Myocyte (in vitro differentiated cells): ENCODE measurements around the gene HSP90B1. TPM values are rescaled to one million over a fixed set of nuclear protein-coding genes. Genes with fewer than 3 reads are reported as not detected.

Experiments
- DNase-seq: peaks from one replicate; pipeline ENCODE4 v3.0.0-alpha.2; 2012; ENCODE audit warnings: low read depth
- total RNA-seq: library from RNA; depleted of rRNA; stranded (reverse); fragments of >200 nt; gene quantifications from 2 replicates; pipeline ENCODE4 v1.2.3, GENCODE V29; 2014

HSP90B1 gene
- total RNA-seq, 1 donor from 2014 or later, result 940 TPM

DNA sequence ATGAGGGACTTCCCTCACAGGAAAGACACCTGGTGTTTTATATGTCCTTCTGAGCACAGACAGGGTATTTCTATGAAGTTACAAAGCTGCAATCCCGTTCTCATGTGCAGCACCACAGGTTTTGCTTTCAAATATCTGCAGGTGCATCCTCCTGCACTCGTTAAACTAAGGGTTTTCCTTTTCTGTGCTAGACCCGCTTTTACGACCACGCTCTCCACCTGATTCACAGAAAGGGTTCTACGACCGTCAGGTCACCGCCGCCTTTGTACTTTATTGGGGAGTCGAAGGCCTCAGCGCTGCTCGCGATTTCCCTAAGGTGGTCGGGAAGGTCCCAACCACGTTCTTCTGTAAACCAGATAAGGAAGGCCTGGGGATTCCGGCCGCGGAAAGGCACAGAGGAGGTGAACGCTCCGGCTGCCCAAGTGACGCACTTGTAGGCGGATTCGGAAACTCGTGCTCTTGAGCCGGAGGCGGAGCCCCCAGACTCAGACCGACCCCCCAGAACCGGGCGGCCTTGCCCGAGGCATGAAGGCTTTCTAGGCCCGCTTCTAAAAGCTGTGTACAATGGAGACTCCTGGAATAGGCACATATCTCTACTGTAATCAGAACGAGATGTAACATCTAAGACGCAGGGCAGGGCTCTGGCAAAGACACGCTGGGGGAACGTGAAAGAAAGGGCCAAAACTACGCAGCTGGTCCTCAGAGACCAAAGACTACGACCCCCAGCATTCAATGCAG is 995 bp upstream of the HSP90B1 start:
- peak; percentile 93 for DNase-seq

GRCh38 chr12:103929784-103930033 is 501 bp upstream of the HSP90B1 start:
- no peak for DNase-seq

DNA sequence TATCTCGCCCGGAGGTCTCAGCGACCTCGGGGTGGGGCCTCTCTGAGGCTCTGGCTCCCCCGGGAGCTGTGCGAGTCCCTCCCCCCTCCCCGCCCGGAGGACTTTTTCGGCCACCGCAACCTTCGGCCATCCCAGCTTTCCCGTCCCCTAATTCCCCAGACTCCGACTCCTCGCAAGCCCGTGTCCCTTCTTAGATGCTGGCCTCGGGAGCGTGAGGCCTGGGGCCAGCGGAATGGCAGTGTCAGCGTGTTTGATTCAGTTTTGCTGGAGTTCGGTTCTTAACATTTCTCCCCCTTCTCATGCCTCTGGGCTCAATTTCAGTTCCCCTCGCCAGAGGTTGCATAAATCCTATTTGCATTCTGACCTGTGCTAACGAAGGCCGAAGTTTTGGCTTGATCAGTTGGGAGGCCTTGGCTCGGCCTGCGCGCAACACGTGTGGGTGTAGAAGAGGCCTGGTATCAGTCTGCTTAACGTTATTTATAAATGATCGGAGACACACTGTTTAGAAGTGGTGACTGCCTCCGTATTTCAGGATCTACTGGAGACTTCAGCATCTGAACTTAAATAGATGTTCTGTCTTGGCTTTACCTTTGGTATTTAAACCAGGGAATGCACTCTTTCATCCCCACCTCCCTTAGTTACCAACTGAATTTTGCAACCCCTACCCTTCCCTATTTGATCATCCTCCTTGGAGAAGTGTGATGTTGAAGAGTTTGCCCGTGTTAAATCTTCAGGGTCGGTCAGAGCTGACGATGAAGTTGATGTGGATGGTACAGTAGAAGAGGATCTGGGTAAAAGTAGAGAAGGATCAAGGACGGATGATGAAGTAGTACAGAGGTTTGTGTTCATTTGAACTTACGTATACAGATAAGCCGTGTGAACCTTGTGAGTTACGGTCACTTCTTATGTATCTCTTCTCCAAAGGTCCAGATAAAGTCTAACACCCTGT is 851 bp downstream of the HSP90B1 start:
- peak; percentile 33 for DNase-seq

- DNase-seq, result peak; percentile 11
These were observed 3.0 kb downstream of the HSP90B1 start for GRCh38 chr12:103933237-103933636.

DNA sequence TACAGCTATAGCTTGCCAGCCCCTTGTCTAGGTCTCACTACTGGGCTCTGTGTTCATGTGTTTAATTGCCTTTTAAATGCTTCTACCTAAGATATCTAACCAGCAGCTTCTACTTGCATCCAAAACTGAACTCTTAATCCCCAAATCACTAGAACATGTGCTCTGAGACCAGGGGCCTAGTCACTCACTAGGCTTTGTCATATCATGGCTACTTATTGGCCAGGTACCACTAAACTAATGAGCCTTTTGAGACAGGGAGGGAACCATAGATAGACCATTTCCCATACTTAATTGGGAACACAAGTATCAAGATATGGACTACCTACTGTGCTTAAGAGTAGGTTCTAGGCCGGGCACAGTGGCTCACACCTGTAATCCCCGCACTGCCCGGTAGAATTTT is 6.5 kb downstream of the HSP90B1 start:
- DNase-seq, result no peak

- no peak for DNase-seq
These were observed 14.8 kb downstream of the HSP90B1 start for GRCh38 chr12:103944964-103945363.

DNA sequence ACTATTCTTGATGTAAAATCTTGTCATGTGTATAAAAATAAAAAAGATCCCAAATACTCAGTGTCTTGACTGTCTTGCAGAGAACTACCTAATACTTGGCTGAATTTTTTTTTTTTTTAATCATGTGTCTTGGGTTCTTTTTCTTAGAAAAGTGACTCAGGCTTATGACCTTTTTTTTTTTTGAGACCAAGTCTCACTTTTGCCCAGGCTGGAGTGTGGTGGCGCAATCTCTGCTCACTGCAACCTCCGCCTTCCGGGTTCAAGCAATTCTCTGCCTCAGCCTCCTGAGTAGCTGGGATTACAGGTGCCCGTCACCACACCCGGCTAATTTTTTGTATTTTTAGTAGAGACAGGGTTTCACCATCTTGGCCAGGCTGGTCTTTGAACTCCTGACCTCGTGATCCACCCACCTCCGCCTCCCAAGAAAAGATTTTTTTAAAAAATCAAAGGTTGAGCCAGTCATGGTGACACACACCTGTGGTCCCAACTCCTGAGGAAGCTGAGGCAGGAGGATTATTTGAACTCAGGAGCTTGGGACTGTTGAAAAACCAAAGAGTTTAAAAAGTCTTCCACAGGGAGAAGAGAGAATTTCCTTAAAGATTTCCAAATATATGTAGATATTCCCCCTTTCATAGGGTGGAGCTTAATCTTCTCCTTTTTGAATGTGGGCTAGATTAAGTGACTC is 17.8 kb downstream of the HSP90B1 start:
- DNase-seq, result no peak

GRCh38 chr12:103948746-103949406 is 18.7 kb downstream of the HSP90B1 start:
- no peak for DNase-seq

DNA sequence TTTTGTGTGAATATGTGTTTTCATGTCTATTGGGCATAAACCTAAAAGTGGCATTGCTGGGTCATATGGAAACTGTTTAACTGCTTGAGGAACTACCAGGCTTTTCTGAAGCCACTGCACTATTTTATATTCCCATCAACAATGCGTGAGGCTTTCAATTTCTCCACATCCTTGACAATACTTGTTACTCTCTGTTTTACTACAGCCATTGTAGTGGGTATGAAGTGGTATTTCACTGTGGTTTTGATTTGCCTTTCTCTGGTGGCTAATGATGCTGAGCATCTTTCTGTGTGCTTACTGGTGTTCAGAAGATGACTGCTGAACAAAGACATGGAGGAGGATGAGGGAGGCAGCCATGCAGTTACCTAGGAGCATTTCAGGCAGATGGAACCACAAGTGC is 22.3 kb downstream of the HSP90B1 start:
- DNase-seq, result no peak

DNA sequence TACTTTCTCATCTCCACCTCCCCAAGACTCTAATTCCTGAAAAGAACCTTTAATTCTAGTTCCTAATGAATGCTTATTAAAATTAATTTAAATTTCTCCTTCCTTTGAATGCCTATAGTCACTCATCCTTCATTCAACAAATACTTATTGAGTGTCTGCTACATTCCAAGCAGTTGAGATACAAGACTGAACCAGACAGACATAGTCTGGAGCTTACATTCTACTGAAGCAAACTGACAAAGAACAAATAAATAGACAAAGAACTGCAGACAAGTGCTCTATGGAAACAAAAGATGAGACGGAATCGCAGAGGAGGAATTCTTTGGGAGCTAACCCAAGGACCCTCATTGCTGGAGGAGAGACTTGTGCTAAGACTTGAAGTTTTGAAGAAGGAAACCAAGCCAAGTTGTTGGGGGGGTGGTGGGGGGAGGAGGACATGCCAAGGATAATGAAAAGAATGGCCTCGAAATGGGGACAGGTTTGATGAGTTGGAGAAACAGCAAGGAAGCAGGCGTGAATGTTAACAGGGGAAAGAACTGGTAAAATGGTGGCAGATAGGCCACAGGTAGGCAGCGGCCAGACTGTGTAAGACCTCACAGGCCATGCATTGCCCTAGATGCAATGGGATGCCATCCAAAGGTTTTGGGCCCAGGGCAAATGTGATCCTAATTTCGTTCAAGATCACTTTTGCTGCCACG is 25.8 kb downstream of the HSP90B1 start:
- DNase-seq, result peak; percentile 8

- DNase-seq, result no peak
These were observed 26.4 kb downstream of the HSP90B1 start for GRCh38 chr12:103956509-103957027.

DNA sequence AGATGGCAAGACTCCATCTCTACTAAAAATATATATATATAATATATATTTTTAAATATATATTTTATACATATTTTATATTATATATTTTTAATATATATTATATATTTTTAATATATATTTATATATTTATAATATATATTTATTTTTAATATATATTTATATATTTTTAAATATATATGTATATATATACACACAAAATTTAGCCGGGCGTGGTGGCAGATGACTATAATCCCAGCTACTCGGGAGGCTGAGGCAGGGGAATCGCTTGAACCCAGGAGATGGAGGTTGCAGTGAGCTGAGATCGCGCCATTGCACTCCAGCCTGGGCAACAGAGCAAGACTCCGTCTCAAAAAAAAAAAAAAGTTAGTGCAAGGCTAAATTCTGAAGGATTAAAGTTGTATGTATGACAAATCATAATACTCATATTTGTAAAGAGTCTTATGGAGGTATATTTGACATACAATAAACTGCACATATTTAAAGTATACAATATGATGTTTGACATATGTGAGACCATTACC is 27.7 kb downstream of the HSP90B1 start:
- no peak for DNase-seq

- no peak for DNase-seq
These were observed 28.4 kb downstream of the HSP90B1 start for GRCh38 chr12:103958621-103959020.

- no peak for DNase-seq
These were observed 30.5 kb downstream of the HSP90B1 start for GRCh38 chr12:103960616-103961227.

DNA sequence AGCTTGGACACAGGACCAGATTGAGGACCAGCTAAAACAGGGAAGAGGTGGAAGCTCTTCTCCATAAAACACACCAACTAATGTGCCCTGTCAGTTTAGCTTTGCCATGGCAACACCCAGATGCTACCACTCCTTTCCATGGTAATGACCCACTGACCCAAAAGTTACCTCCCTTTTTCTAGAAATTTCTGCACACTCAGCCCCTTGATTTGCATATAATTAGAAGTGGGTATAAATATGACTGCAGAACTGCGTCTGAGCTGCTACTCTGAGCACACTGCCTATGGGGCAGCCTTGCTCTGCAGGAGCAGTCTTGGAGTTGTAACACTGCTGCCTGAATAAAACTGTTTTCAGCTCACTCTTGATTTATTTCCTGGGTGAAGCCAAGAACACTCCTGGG is 32.3 kb downstream of the HSP90B1 start:
- no peak for DNase-seq

- no peak for DNase-seq
These were observed 34.6 kb downstream of the HSP90B1 start for GRCh38 chr12:103964805-103965204.

DNA sequence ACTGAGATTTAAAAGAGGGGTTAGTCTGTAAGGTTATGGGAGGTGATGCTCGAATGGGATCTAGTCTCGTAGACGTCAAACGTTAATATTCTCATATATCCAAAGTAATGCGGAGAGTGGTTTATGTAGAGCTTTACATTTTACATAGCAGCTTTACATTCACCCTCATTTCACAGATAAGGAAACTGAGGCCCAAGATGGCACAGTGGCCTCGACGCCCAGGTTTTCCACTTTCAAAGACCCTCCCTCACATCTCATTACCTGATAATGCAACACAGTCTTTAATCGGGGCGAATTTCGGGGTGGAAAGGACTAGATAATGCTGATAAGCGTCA is 35.0 kb downstream of the HSP90B1 start:
- no peak for DNase-seq

GRCh38 chr12:103965590-103966504 is 35.6 kb downstream of the HSP90B1 start, which contains the start of gene TDG:
TDG (plus strand) TSS chr12:103965872; CDS start chr12:103966038, 166 bp downstream.
- peak; percentile 99 for DNase-seq

- peak; percentile 27 for DNase-seq
These were observed 36.5 kb downstream of the HSP90B1 start for GRCh38 chr12:103966736-103967135.
